Fibroblast of mammary gland (primary cell): ENCODE results near the gene TAF7L.

Experiments used
- DNase-seq: peaks from one replicate; pipeline ENCODE4 v3.0.0-alpha.2; 2010; ENCODE audit warnings: low read depth
- H3K4me3 ChIP-seq: 2 replicates; pipeline ENCODE4 v1.5.1; 2011; ENCODE audit warnings: low read depth, mild to moderate bottlenecking, low read length, moderate library complexity; ENCODE audit not compliant: control insufficient read depth
- TF ChIP-seq, protein P1 (sequence below): conservative IDR thresholded peaks from 2 replicates; pipeline ENCODE4 v1.5.1; 2011; ENCODE audit warnings: low read depth, low read length, inconsistent platforms; ENCODE audit not compliant: control insufficient read depth, insufficient read depth

TAF7L gene

DNA sequence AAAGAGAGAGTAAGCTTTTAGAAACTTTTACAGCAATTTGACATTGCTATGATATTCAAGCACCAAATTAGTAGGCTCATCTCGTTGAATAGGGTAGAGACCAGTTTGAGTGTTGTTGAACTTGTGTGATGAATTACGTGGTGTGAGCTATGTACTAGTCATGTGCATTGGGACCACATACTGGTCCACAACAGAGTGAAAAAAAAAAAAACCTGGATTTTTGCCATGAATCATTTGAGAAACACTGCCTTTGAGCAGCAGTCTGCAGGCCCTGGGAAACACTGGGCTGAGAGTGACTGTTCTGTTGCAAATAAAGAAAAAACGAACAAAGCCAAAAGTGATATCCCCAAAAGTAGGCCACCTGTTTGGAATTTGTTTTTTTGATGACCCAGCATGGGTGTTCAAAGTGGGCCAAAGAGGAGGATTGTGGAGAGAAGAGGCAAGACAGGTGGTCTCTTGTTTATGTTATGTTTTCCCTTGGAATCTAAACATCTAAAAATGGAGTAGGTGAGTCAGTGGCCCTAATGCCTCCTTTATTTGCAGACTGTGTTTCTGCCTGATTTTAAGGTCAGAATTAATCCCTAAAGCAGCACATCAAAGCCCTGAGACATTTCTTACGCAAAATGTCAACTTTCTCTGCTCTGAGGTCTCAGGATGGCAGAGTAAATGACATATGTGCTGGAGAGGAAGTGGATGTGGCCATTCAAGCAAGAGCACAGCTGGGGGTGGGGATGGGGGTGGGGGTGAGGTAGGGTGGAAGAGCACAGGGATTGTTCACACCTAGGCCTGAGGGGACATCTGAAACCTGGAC, 33.5 kb downstream of the TAF7L start:
- peak; percentile 64 for DNase-seq
- TF ChIP-seq, protein P1, sequence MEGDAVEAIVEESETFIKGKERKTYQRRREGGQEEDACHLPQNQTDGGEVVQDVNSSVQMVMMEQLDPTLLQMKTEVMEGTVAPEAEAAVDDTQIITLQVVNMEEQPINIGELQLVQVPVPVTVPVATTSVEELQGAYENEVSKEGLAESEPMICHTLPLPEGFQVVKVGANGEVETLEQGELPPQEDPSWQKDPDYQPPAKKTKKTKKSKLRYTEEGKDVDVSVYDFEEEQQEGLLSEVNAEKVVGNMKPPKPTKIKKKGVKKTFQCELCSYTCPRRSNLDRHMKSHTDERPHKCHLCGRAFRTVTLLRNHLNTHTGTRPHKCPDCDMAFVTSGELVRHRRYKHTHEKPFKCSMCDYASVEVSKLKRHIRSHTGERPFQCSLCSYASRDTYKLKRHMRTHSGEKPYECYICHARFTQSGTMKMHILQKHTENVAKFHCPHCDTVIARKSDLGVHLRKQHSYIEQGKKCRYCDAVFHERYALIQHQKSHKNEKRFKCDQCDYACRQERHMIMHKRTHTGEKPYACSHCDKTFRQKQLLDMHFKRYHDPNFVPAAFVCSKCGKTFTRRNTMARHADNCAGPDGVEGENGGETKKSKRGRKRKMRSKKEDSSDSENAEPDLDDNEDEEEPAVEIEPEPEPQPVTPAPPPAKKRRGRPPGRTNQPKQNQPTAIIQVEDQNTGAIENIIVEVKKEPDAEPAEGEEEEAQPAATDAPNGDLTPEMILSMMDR: no peak
- H3K4me3 ChIP-seq: no peak overlapping the region

DNA sequence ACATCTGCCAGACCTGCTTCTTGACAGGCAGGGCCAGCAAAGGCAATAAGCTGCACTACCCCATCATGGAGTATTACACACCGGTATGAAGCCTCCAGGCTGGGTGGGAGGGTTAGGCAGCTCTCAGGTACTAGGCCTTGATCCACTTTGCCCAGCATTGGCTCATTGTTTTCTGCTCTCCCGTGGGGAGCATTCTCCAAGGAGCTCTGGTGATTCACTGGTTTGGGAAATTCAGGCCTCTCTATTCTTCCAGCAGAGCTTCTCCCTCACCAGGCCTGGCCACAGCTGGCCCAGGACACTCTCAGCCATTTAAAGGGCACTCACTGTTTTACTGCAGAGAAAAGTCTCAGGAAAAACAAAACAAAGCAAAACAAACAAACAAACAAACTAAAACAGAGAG, 38.5 kb downstream of the TAF7L start:
- DNase-seq: peak; percentile 69
- no peak overlapping the region for H3K4me3 ChIP-seq
- TF ChIP-seq, protein P1: no peak

DNA sequence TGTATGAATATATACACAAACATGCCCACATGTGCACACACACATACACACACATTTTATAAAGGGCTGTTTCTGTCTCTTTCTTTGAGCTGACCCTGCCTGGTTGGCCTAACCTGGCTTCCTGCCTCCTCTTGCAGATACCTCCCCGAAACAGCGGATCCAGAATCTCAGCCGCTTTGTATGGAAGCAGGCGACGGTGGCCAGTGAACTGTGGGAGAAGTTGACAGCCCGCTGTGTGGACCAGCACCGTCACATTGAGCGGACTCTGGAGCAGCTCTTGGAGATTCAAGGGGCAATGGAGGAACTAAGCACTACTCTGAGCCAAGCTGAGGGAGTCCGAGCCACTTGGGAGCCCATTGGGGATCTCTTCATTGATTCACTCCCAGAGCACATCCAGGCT, 49.6 kb downstream of the TAF7L start:
- no peak for DNase-seq

DNA sequence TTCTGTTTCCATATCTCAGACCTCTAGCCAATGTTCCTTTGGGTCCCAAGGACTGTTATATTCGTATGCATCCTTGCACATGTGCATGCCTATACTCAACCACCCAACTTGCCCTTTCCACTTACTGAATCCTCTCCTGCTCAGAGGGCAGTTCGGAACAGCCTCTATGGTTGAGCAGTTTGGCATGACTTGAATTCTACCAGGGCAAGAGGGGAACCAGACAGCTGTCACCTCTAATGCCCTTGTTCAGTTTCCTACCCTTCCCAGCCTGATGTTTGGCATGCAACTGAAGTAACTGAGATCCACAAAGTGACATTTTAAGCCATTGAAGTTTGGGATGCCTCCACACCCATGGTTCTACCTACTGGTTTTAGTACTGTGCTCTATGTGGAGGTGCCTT, 54.1 kb downstream of the TAF7L start:
- TF ChIP-seq, protein P1: no peak
- no peak for DNase-seq
- H3K4me3 ChIP-seq: no peak overlapping the region

More for the DNA sequence above, 49.6 kb downstream of the TAF7L start:
- no peak overlapping the region for H3K4me3 ChIP-seq
- TF ChIP-seq, protein P1: no peak

DNA sequence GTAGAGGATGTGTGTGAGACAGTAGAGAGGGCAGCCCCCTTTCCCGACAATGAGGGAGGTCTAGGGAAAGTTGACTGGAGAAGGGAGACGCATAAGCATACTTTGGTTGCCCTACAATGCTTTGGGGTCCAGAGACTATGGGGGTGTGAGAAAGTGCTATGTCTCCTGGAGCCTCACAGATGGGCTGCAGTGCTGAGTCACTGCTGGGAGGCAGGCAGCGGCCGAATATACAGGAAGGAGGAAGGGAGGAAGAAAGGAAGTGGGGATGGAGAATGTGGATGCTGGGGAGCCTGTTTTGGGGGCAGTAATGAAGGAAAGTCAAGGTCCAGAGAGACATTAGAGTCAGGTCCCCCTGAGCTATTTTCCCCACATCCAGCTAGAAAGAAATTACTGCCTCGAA, 58.8 kb downstream of the TAF7L start:
- H3K4me3 ChIP-seq: no peak overlapping the region
- TF ChIP-seq, protein P1: no peak
- DNase-seq: peak; percentile 35

DNA sequence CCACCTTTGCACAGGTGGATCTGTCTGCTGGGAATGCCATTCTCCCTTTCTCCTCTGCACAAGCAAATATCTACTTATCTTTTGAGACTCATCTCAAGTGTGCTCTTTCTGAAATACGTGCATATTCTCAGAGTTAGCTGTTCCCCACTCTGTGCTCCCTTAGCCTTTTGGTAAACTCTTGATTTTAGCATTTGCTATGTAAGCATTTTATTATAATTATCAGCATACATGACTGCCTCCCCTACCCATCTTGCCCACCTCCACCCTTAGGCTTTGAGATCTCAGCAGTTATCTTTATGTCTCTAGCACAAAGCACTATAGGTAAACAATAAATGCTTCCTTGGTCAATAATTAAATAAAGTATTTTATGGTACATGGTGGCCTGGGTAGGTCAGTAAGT, 60.1 kb downstream of the TAF7L start:
- H3K4me3 ChIP-seq: no peak overlapping the region
- TF ChIP-seq, protein P1: no peak
- DNase-seq: no peak

DNA sequence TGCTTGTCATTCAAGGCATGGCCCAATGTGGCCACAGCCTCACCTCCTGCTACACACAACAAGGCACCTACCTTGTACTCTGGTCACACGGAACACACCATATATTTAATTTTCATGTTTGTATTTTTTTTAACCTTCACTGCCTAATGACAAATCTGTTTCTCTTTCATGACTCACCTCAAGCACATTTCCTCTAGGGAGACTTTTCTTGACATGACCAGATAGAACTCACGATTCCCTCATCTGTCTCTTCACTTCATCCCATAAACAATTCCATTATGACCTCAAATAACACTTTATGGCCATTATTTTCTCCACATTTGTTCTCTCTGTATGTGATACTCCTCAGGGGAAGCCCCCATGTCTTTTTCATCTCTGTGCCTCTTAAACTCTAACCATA, 60.5 kb downstream of the TAF7L start:
- no peak overlapping the region for H3K4me3 ChIP-seq
- peak; percentile 80 for DNase-seq
- TF ChIP-seq, protein P1: no peak
